Measurements from ENCODE around the gene ZNF771.

DNA sequence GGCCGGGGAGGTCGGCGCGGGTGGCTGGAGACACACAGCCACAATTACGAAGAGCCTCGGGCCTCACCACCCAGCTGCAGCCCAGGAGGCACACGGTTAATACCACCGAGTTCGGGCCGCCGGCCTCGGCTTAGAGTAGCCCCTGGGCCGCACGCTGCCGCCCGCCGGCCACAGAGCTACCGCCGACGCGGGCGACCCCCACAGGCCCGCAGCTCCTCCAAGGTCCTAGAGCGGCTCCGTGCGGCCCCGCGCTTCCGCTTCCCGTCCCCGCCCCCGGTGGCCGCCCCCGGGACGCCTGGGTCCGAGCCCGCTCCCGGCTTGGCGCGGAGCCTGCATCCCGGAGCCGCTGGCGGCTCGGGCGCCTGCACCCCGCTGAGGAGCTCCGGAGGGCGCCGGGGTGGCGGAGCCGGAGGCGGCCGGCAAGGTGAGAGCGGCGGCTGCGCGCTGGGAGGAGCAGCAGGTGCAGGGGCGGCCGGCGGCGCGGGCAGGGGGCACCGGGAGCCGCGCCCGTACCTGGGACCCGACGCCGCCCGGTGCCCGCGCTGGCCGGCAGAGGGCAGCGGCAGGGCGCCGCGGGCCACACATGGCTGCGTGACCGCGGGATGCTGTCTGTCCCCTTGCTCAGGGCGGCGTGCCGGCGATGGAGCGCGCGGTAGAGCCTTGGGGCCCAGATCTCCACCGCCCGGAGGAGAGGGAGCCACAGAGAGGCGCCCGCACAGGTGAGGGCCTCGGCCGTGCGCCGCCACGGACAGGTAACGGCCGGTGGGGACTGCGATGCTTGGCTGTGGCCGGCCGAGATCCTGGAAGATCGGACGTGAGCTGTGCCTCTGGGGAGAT is 12.0 kb upstream of the ZNF771 start, which contains the start of gene ZNF48:
- TF ChIP-seq, protein P1, sequence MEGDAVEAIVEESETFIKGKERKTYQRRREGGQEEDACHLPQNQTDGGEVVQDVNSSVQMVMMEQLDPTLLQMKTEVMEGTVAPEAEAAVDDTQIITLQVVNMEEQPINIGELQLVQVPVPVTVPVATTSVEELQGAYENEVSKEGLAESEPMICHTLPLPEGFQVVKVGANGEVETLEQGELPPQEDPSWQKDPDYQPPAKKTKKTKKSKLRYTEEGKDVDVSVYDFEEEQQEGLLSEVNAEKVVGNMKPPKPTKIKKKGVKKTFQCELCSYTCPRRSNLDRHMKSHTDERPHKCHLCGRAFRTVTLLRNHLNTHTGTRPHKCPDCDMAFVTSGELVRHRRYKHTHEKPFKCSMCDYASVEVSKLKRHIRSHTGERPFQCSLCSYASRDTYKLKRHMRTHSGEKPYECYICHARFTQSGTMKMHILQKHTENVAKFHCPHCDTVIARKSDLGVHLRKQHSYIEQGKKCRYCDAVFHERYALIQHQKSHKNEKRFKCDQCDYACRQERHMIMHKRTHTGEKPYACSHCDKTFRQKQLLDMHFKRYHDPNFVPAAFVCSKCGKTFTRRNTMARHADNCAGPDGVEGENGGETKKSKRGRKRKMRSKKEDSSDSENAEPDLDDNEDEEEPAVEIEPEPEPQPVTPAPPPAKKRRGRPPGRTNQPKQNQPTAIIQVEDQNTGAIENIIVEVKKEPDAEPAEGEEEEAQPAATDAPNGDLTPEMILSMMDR (IDR thresholded peaks at IDR 0.05), result peak; percentile 22; the same call in 1 of the 2 replicates
- no peak for TF ChIP-seq RFX5 (IDR thresholded peaks at IDR 0.05; ENCODE audit: low read length)
- TF ChIP-seq POLR2AphosphoS5 (IDR thresholded peaks at IDR 0.05; ENCODE audit: low read depth, low read length), result peak; percentile 49
- TF ChIP-seq, protein P2, sequence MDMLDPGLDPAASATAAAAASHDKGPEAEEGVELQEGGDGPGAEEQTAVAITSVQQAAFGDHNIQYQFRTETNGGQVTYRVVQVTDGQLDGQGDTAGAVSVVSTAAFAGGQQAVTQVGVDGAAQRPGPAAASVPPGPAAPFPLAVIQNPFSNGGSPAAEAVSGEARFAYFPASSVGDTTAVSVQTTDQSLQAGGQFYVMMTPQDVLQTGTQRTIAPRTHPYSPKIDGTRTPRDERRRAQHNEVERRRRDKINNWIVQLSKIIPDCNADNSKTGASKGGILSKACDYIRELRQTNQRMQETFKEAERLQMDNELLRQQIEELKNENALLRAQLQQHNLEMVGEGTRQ (IDR thresholded peaks at IDR 0.05; ENCODE audit: borderline replicate concordance, low read depth, low read length), result no peak
- TF ChIP-seq, protein P3, sequence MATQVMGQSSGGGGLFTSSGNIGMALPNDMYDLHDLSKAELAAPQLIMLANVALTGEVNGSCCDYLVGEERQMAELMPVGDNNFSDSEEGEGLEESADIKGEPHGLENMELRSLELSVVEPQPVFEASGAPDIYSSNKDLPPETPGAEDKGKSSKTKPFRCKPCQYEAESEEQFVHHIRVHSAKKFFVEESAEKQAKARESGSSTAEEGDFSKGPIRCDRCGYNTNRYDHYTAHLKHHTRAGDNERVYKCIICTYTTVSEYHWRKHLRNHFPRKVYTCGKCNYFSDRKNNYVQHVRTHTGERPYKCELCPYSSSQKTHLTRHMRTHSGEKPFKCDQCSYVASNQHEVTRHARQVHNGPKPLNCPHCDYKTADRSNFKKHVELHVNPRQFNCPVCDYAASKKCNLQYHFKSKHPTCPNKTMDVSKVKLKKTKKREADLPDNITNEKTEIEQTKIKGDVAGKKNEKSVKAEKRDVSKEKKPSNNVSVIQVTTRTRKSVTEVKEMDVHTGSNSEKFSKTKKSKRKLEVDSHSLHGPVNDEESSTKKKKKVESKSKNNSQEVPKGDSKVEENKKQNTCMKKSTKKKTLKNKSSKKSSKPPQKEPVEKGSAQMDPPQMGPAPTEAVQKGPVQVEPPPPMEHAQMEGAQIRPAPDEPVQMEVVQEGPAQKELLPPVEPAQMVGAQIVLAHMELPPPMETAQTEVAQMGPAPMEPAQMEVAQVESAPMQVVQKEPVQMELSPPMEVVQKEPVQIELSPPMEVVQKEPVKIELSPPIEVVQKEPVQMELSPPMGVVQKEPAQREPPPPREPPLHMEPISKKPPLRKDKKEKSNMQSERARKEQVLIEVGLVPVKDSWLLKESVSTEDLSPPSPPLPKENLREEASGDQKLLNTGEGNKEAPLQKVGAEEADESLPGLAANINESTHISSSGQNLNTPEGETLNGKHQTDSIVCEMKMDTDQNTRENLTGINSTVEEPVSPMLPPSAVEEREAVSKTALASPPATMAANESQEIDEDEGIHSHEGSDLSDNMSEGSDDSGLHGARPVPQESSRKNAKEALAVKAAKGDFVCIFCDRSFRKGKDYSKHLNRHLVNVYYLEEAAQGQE (IDR thresholded peaks at IDR 0.05; ENCODE audit: low read depth, low read length), result no peak
- TF ChIP-seq CHD2 (IDR thresholded peaks at IDR 0.05; ENCODE audit: low read length, partially characterized antibody), result peak; percentile 13
- TF ChIP-seq GABPA (IDR thresholded peaks at IDR 0.05; ENCODE audit: low read depth), result peak; percentile 84
- TF ChIP-seq YY1 (IDR thresholded peaks at IDR 0.05; ENCODE audit: low read depth), result peak; percentile 15; the same call in 1 of the 2 replicates
- TF ChIP-seq SIN3A (IDR thresholded peaks at IDR 0.05; ENCODE audit: borderline replicate concordance, low read depth, low read length), result peak; percentile 73; the same call in 1 of the 2 replicates
- TF ChIP-seq RCOR1 (IDR thresholded peaks at IDR 0.05; ENCODE audit: low read length), result no peak
- TF ChIP-seq SMC3 (IDR thresholded peaks at IDR 0.05; ENCODE audit: low read depth, low read length), result peak; percentile 19; the same call in 1 of the 2 replicates
